GM12878 (cell line): ENCODE data around the gene SAMD4A. TPM values are rescaled to one million over a fixed set of nuclear protein-coding genes. Genes with fewer than 3 reads are reported as not detected.

Experiments
- ATF3 ChIP-seq: IDR thresholded peaks from 2 replicates; pipeline ENCODE4 v1.6.1; 2011; ENCODE audit warnings: low read depth, mild to moderate bottlenecking, low read length, moderate library complexity, borderline replicate concordance; ENCODE audit errors: extremely low read depth
- ATF7 ChIP-seq: fragments of 450-650 bp; IDR thresholded peaks from 2 replicates; pipeline ENCODE4 v1.6.1; 2016; ENCODE audit warnings: low read depth, mild to moderate bottlenecking
- BHLHE40 ChIP-seq, 2 experiments: fragments of 450-650 bp in 1 of 2; IDR thresholded peaks; 2 replicates each; pipeline ENCODE4 v1.6.1; 2011 to 2017; ENCODE audit warnings: low read depth in 2 of 2, borderline replicate concordance in 1 of 2, improper control_type of control experiment in 1 of 2, low read length in 1 of 2, mild to moderate bottlenecking in 1 of 2
- CBFB ChIP-seq: IDR thresholded peaks from 2 replicates; pipeline ENCODE4 v1.6.1; 2016; ENCODE audit warnings: antibody characterized with exemption, low read depth
- CEBPB ChIP-seq, 2 experiments: fragments of 150-350 bp in 1 of 2; IDR thresholded peaks; 2 replicates each; pipeline ENCODE4 v1.6.1; 2012 to 2014; ENCODE audit warnings: low read depth in 2 of 2, low read length in 2 of 2, borderline replicate concordance in 1 of 2, inconsistent platforms in 1 of 2
- E2F4 ChIP-seq: IDR thresholded peaks from 2 replicates; pipeline ENCODE4 v1.6.1; 2012; ENCODE audit warnings: low read depth, low read length, improper control_type of control experiment
- E4F1 ChIP-seq: fragments of 450-650 bp; IDR thresholded peaks from 2 replicates; pipeline ENCODE4 v1.6.1; 2018; ENCODE audit warnings: borderline replicate concordance, mild to moderate bottlenecking; ENCODE audit not compliant: partially characterized antibody
- ETV6 ChIP-seq, 2 experiments: fragments of 450-650 bp in 1 of 2; IDR thresholded peaks in 1 of 2; conservative IDR thresholded peaks in 1 of 2; 2 replicates each; pipeline ENCODE4 v1.6.1; 2014; ENCODE audit warnings: antibody characterized with exemption in 1 of 2, borderline replicate concordance in 1 of 2, low read depth in 1 of 2, mild to moderate bottlenecking in 1 of 2, moderate library complexity in 1 of 2
- HDGF ChIP-seq: fragments of 450-650 bp; IDR thresholded peaks from 2 replicates; pipeline ENCODE4 v1.6.1; 2016; ENCODE audit warnings: antibody characterized with exemption
- IKZF2 ChIP-seq, 2 experiments: fragments of 450-650 bp; IDR thresholded peaks; 2 replicates each; pipeline ENCODE4 v1.6.1; 2017; ENCODE audit warnings: mild to moderate bottlenecking in 2 of 2, moderate library complexity in 2 of 2
- MXI1 ChIP-seq: fragments of 150-350 bp; IDR thresholded peaks from 2 replicates; pipeline ENCODE4 v1.6.1; 2011; ENCODE audit warnings: low read depth, mild to moderate bottlenecking, inconsistent platforms, low read length, improper control_type of control experiment
- NFYB ChIP-seq: IDR thresholded peaks from 2 replicates; pipeline ENCODE4 v1.6.1; 2011; ENCODE audit warnings: low read depth, mild to moderate bottlenecking, low read length, improper control_type of control experiment, moderate library complexity; ENCODE audit not compliant: insufficient read depth
- POLR2AphosphoS5 ChIP-seq: IDR thresholded peaks from 2 replicates; pipeline ENCODE4 v1.6.1; 2011; ENCODE audit warnings: mild to moderate bottlenecking, low read length, inconsistent platforms
- RB1 ChIP-seq: fragments of 450-650 bp; formaldehyde crosslinking; IDR thresholded peaks from 2 replicates; pipeline ENCODE4 v1.6.1; 2017; ENCODE audit warnings: mild to moderate bottlenecking, borderline replicate concordance
- REST ChIP-seq: IDR thresholded peaks from 2 replicates; pipeline ENCODE4 v1.6.1; 2012; ENCODE audit warnings: mild to moderate bottlenecking, low read depth, low read length
- RUNX3 ChIP-seq: IDR thresholded peaks from 2 replicates; pipeline ENCODE4 v1.6.1; 2012; ENCODE audit warnings: low read length, inconsistent platforms
- SMAD1 ChIP-seq: fragments of 450-650 bp; IDR thresholded peaks from 2 replicates; pipeline ENCODE4 v1.6.1; 2018; ENCODE audit warnings: mild to moderate bottlenecking, low read depth; ENCODE audit not compliant: partially characterized antibody
- ZNF24 ChIP-seq: fragments of 450-650 bp; IDR thresholded peaks from 2 replicates; pipeline ENCODE4 v1.6.1; 2017; ENCODE audit warnings: antibody characterized with exemption, mild to moderate bottlenecking
- ZNF622 ChIP-seq: fragments of 450-650 bp; IDR thresholded peaks from 2 replicates; pipeline ENCODE4 v1.6.1; 2017; ENCODE audit warnings: mild to moderate bottlenecking, inconsistent platforms
- polyA plus RNA-seq, 11 experiments: library from polyadenylated mRNA; depleted of rRNA in 4 of 11; unstranded in 6 of 11; stranded (reverse) in 5 of 11; fragments of >200 nt; fragmentation: Nextera tagmentation in 4 of 11; fragmentation: Illumina TruSeq in 1 of 11; extraction: Ambion mirVana in 4 of 11; extraction: Trizol in 1 of 11; gene quantifications; 1 replicate in 1 of 11; 2 replicates in 10 of 11; pipeline versions ENCODE4 v1.2.1 to v1.2.3, GENCODE V29; 2011 to 2016; ENCODE audit warnings: inconsistent platforms in 2 of 11, missing spikeins in 2 of 11, low read depth in 1 of 11
- total RNA-seq, 4 experiments: library from RNA; depleted of rRNA in 3 of 4; stranded (reverse); fragments of >200 nt in 3 of 4; fragmentation: Illumina TruSeq in 1 of 4; extraction: Trizol in 1 of 4; gene quantifications; 2 replicates each; pipeline versions ENCODE4 v1.2.1 to v1.2.3, GENCODE V29; 2013 to 2021
- TF ChIP-seq, protein P1 (sequence below): fragments of 150-350 bp; IDR thresholded peaks from 2 replicates; pipeline ENCODE4 v1.6.1; 2014; ENCODE audit warnings: mild to moderate bottlenecking, low read depth, low read length

SAMD4A gene
- total and polyA plus RNA-seq, 10 of the 15 experiments (the other 5 are each of a cell fraction or from before 2014, with no cell fraction given), result 0.05 to 0.56 (median 0.31) TPM

- TF ChIP-seq E4F1 (no peak), MXI1 (peak; percentile 61; the same call in 1 of the 2 replicates), NFYB (no peak), IKZF2 (IDR thresholded peaks at IDR 0.05) (peak; percentile 56 to 58; a peak in 3 of 4 replicates), E2F4 (no peak), ATF3 (no peak), ZNF24 (no peak), BHLHE40 (IDR thresholded peaks at IDR 0.05; ENCODE audit: borderline replicate concordance in 1 of 2, low read depth in 2 of 2, low read length in 1 of 2) (peak; percentile 36 to 57; a peak in 2 of 4 replicates), ZNF622 (no peak), RUNX3 (no peak), ETV6 (conservative IDR thresholded peaks at IDR 0.05 in 1 of 2, IDR thresholded peaks at IDR 0.05 in 1 of 2; ENCODE audit: borderline replicate concordance in 1 of 2, low read depth in 1 of 2) (peak in 1 of 2 experiments; percentile 50; a peak in 1 of 4 replicates), RB1 (no peak), REST (no peak), HDGF (no peak), SMAD1 (no peak), POLR2AphosphoS5 (no peak), CBFB (no peak), ATF7 (0 out of 2 replicates have a peak, but pooled peaks have one; percentile 21), CEBPB (IDR thresholded peaks at IDR 0.05; ENCODE audit: borderline replicate concordance in 1 of 2, low read depth in 2 of 2, low read length in 2 of 2) (no peak)
- TF ChIP-seq, protein P1, sequence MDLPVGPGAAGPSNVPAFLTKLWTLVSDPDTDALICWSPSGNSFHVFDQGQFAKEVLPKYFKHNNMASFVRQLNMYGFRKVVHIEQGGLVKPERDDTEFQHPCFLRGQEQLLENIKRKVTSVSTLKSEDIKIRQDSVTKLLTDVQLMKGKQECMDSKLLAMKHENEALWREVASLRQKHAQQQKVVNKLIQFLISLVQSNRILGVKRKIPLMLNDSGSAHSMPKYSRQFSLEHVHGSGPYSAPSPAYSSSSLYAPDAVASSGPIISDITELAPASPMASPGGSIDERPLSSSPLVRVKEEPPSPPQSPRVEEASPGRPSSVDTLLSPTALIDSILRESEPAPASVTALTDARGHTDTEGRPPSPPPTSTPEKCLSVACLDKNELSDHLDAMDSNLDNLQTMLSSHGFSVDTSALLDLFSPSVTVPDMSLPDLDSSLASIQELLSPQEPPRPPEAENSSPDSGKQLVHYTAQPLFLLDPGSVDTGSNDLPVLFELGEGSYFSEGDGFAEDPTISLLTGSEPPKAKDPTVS, result no peak
Observed at GRCh38 chr14:54627540-54628363, 60.8 kb downstream of the SAMD4A start (continued).
